Activated CD4-positive, CD25-positive, alpha-beta regulatory T cell (primary cell): ENCODE results near the gene KANSL1.

Experiments
- DNase-seq, 4 experiments: peaks; one replicate each; lab custom pipeline; 2025; lab: John Stamatoyannopoulos, UW

Gene KANSL1

DNA sequence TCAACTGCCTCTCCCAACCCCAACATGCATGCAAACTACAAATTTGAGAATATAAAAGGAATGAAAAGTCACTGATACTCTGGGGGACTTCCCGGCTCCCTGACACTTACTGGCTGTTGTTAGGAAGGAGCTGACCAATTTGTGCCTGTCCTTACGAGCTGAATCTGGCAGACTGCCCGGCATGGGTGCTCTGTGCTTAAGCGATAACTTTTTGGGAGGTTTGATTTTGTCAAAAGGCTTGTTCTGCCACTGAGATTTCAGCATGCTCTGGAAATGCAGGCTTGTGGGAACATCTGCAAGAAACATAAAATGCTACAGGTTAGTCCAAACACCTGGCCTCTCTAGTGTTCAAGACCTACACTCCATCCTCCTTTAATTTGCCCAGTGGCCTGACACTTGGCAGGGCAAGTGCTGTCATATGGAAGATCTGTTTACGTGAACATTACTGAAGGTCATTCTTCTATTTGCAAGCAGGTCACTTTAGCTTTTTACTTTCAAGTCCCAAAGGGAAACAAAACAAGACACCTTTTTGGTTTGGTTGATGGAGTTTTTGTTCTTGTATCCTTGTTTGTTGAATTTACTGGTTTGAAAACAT, 153.5 kb downstream of the KANSL1 start:
- DNase-seq, result no peak

DNA sequence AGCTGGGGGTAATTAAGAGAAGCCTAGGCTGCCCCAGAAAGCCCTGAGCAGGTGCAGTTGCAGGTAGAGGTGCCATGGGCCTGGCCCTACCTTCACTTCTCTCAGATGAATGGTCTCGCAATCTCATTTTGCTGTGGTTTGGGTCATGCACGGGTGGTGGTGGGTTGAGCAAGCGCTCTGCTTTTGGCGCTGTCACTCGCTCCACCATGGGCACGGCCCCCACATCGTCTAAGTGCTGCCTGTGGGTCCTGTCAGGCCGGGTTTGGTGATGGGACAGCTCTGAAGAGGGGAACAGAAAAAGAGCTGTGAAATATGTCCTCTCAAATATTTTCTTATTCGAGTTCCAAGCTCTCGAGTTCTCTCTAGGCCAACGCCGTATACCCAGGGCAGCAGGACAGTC, 154.3 kb downstream of the KANSL1 start:
- no peak for DNase-seq

DNA sequence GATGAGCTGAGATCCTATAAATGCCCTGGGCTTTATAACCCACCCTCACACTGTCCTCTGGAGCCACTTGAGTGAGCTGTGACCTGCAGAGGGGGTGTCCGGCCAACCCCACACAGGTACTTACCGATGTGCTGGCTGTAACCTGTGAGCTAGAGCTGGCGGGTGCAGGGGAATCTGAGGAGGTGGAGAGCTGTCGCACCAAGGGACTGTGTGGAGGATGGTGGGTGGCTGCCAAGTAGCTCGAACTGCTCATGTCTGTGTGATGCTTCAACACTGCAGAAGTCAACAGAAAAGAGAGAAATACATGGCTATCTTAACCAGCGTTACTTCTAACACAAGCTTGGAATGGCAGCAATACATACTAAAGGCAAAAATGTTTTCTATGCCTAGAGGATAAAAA, 154.8 kb downstream of the KANSL1 start:
- no peak for DNase-seq

DNA sequence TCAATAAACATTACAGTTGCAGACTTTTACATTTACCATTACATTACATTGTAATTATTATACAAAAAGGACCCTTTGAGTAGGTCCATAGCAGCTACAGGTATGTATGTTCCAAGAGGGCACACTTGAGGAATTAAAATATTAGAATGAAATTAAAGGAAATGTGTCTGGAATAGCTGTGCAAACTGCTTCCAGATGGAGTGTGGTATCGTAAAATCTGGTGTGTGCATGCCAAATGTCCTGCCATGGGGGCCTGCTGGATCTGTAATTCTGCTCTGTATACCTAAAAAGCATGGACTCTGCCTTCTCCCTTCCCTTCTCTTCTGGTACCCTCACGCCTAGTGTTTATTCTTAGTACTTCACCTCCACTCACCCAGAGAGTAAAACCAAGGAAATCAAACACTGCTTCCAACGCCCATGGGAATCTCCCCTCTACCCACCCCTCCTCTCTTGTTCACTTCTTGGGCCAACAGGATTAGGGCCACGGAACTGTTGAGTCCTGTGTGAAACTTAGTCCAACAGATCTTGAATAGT, 155.4 kb downstream of the KANSL1 start:
- DNase-seq, result no peak

DNA sequence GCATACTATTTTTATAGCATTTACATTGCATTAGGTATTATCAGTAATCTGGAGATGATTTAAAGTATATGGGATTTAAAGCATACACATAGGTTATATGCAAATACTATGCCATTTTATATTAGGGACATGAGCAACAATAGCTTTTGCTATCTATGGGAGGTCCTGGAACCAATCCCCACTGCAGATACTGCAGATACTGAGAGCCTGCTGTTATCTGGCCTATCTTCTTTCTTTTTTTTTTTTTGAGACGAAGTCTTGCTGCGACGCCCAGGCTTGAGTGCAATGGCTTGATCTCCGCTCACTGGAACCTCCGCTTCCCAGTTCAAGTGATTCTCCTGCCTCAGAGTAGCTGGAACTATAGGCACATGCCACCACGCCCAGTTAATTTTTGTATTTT, 156.7 kb downstream of the KANSL1 start:
- DNase-seq, result no peak

DNA sequence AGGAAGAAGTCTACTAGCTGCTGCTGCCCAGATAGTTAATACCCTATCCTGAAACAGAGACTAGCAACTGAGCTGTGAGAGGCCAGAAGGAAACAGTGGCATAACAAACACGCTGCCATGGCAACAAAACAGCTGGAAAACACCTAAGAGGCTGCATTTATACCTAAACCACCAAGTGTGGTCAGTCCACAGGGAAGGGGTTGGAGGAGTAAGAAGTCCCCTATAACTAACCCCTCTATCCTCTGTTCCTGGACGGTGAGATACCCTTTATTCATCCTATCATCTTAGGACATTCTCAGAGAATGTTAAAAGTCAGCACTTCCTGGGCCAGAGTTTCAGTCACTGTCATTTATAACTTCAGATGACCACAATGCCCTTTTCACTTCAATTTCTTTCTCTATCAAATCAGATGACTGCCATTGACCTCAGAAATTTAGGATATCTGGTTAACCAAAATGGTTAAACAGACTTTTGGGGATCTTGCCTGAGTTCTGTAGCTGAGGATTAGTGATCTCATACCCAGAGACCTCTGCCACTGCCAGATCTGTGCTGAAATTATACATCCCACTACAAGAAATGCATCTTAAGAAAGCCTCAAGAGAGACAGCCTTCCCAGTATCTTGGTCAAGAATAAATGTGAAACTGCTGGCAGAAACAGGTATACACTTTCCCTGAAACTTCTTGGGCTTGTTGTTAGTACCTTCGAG, 158.0 kb downstream of the KANSL1 start:
- DNase-seq, result no peak

DNA sequence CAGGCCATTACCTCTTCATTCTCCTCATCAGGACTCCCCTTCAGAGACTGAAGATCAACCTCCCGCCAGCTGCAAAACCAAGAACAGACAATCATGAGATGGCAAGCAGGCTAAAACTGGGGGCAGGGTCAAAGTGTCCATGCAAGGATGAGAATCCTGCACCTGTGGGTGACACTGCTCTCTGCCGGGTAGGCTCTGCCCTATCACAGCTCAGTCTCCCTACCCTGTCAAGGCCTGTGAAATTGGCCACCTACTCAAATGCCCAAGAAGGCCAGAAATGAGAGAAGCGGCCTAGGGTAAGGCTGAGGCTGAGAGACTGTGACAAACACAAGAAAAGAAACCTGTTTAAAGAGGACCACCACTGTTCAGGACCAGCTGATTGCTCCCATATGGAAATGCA, 159.8 kb downstream of the KANSL1 start:
- no peak for DNase-seq

DNA sequence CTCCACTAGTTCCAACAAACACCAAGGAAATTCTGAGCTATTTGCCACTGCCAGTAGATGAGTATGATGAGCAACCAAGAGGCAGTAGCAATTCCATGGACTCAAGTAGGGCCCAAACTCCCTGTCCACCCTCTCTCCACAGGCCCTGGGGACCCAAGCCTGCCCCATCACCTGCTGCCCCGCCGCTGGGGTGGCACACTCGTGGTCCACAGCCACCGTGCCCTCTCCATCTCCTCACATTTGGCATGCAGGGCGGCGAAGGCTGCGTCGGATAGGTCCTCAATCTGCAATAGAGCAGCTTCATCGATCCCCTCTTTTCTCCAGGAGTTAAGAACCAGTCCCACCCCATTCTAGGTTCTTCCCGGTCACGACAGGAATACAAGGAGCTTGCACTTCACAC, 160.3 kb downstream of the KANSL1 start:
- DNase-seq, result no peak

DNA sequence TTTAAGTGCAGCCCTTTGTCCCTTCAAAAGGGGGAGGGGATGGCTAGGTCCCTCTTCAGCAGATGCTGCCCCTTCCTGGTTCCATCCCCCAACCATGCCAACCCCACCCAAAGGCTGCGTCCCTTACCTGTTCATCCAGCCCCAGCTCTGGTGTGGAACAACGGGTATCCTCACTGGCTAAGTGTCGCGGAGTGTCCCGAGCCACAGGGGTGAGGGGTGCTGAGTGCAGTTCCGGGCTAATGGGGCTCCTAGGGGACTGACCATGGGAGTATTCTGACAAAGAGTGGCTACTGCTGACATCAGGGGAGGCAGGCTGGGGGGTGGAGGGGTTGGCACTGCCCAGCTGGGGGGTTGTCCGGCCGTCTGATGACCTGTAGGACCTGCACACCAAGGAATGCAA, 161.3 kb downstream of the KANSL1 start:
- no peak for DNase-seq

DNA sequence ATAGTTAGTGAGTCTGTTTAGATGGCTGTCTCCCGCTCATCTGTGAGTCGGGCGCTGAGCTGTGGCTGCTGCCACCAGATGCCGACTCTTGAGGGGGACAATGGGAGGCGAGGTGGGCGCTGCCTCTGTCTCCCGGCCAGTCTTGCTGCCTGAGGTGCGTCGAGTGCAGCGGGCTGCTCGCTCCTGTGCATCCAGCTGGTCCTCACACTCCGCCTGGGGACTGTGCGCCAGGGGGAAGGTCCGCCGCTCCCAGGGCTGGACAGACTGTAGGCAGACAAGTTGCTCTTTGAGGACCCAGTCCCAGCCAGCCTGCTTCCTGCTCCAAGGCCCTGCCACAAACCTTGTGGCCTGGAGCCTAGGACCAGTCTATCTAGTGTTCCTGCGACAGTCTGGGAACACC, 161.8 kb downstream of the KANSL1 start:
- no peak for DNase-seq

DNA sequence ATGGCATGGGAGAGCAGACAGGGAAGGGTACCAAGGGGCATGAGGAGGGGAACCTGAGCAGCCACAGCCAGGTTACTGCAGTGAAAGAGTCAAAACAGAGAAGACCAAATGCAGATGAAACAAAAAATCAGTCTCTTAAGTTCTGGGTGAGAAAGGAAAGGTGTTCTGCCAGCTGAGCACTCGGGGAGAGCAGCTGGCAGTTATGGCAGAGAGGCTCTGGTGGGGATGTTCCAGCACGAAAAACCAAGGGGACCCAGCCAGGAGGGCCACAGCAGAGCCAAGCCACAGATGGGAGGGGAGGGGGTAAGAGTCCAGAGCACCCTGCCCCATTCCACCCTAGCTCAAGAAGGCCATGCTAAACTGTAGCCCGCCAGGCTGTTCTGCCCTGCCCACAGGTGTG, 162.5 kb downstream of the KANSL1 start:
- DNase-seq, result no peak

DNA sequence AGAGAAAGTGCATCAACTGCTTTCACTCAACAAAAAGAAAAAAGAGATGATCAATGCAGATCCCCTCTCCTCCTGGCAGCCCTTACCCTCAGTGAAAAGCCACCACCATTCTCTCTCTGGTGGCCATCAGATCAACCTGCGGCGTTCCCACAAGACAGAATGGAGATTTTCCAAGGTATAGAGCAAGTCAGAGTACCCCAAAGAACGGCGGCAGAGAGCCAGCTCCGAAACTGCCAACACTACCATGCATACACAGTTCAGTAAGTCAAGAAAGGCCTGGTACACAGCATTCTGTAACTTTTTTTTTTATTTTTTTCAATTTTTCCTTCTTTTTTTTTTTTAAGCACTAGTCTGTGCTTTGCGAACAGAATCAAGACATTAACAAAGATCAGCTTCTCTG, 163.6 kb downstream of the KANSL1 start:
- DNase-seq, result no peak

DNA sequence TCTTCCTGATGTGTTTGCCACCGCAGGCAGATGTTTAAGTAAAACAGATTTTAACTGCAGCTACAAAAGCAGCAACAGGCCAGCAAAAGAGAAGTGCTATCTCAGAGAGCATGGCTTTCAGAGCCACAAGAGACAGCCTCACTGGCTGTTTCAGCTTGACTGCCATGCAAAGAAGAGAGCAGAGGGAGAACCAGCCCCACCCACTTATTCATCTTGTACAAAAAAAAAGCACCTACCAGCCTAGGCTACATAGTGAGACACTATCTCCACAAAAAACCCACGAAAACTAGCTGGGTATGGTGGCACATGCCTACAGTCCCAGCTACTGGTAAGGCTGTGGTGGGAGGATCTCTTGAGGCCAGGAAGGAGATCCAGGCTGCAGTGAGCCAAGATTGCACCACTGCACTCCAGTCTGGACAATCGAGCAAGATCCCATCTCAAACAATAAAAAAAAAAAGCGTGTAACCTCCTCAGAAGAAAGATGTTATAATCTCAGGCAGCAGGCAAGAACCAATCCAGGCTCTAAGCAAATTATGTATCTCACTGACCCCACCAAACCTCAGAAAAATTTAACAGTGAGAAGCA, 164.2 kb downstream of the KANSL1 start:
- DNase-seq, result no peak

DNA sequence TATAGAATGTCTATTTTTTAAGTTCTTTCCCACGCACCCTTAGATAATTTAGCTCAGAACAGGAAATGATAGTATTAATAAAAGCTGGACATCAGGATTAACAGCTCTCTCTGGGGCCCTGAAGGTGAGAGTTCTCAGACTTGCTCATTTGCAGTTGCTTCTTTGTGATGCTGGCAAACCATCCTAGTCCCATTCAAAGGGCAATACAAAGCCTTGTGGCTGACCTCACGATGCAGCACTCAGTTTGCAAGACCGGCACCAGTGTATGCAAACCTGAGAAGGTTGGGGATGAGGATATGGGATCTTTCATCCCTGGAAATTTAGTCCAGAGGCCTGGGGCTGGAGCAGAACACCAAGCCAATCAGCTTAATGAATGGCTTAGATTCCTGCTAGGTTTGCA, 164.9 kb downstream of the KANSL1 start:
- no peak for DNase-seq

DNA sequence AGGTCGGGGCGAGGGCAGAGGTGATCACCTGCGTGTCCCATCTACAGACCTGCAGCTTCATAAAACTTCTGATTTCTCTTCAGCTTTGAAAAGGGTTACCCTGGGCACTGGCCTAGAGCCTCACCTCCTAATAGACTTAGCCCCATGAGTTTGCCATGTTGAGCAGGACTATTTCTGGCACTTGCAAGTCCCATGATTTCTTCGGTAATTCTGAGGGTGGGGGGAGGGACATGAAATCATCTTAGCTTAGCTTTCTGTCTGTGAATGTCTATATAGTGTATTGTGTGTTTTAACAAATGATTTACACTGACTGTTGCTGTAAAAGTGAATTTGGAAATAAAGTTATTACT, 165.3 kb downstream of the KANSL1 start:
- DNase-seq, result no peak

DNA sequence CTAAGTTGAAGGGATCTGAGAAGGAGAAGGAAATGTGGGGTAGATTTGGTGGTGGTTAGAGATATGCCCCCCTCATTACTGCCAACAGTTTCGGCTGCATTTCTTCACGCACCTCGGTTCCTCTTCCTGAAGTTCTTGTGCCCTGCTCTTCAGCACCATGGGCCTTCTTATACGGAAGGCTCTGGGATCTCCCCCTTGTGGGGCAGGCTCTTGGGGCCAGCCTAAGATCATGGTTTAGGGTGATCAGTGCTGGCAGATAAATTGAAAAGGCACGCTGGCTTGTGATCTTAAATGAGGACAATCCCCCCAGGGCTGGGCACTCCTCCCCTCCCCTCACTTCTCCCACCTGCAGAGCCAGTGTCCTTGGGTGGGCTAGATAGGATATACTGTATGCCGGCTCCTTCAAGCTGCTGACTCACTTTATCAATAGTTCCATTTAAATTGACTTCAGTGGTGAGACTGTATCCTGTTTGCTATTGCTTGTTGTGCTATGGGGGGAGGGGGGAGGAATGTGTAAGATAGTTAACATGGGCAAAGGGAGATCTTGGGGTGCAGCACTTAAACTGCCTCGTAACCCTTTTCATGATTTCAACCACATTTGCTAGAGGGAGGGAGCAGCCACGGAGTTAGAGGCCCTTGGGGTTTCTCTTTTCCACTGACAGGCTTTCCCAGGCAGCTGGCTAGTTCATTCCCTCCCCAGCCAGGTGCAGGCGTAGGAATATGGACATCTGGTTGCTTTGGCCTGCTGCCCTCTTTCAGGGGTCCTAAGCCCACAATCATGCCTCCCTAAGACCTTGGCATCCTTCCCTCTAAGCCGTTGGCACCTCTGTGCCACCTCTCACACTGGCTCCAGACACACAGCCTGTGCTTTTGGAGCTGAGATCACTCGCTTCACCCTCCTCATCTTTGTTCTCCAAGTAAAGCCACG, 165.9 kb downstream of the KANSL1 start:
- no peak for DNase-seq

DNA sequence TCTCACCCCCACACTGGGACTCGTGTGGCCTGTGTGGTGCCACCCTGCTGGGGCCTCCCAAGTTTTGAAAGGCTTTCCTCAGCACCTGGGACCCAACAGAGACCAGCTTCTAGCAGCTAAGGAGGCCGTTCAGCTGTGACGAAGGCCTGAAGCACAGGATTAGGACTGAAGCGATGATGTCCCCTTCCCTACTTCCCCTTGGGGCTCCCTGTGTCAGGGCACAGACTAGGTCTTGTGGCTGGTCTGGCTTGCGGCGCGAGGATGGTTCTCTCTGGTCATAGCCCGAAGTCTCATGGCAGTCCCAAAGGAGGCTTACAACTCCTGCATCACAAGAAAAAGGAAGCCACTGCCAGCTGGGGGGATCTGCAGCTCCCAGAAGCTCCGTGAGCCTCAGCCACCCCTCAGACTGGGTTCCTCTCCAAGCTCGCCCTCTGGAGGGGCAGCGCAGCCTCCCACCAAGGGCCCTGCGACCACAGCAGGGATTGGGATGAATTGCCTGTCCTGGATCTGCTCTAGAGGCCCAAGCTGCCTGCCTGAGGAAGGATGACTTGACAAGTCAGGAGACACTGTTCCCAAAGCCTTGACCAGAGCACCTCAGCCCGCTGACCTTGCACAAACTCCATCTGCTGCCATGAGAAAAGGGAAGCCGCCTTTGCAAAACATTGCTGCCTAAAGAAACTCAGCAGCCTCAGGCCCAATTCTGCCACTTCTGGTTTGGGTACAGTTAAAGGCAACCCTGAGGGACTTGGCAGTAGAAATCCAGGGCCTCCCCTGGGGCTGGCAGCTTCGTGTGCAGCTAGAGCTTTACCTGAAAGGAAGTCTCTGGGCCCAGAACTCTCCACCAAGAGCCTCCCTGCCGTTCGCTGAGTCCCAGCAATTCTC, 166.8 kb downstream of the KANSL1 start:
- no peak for DNase-seq

DNA sequence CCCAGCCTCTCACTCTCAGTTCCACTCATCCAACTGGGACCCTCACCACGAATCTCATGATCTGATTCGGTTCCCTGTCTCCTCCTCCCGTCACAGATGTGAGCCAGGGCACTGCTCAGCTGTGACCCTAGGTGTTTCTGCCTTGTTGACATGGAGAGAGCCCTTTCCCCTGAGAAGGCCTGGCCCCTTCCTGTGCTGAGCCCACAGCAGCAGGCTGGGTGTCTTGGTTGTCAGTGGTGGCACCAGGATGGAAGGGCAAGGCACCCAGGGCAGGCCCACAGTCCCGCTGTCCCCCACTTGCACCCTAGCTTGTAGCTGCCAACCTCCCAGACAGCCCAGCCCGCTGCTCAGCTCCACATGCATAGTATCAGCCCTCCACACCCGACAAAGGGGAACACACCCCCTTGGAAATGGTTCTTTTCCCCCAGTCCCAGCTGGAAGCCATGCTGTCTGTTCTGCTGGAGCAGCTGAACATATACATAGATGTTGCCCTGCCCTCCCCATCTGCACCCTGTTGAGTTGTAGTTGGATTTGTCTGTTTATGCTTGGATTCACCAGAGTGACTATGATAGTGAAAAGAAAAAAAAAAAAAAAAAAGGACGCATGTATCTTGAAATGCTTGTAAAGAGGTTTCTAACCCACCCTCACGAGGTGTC, 167.6 kb downstream of the KANSL1 start:
- DNase-seq, result no peak

DNA sequence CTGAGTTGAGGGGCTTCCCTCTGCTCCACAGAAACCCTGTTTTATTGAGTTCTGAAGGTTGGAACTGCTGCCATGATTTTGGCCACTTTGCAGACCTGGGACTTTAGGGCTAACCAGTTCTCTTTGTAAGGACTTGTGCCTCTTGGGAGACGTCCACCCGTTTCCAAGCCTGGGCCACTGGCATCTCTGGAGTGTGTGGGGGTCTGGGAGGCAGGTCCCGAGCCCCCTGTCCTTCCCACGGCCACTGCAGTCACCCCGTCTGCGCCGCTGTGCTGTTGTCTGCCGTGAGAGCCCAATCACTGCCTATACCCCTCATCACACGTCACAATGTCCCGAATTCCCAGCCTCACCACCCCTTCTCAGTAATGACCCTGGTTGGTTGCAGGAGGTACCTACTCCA, 168.2 kb downstream of the KANSL1 start:
- no peak for DNase-seq

DNA sequence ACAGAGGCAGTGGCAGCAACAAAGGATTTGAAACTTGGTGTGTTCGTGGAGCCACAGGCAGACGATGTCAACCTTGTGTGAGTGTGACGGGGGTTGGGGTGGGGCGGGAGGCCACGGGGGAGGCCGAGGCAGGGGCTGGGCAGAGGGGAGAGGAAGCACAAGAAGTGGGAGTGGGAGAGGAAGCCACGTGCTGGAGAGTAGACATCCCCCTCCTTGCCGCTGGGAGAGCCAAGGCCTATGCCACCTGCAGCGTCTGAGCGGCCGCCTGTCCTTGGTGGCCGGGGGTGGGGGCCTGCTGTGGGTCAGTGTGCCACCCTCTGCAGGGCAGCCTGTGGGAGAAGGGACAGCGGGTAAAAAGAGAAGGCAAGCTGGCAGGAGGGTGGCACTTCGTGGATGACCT, 168.6 kb downstream of the KANSL1 start:
- DNase-seq, result no peak

DNA sequence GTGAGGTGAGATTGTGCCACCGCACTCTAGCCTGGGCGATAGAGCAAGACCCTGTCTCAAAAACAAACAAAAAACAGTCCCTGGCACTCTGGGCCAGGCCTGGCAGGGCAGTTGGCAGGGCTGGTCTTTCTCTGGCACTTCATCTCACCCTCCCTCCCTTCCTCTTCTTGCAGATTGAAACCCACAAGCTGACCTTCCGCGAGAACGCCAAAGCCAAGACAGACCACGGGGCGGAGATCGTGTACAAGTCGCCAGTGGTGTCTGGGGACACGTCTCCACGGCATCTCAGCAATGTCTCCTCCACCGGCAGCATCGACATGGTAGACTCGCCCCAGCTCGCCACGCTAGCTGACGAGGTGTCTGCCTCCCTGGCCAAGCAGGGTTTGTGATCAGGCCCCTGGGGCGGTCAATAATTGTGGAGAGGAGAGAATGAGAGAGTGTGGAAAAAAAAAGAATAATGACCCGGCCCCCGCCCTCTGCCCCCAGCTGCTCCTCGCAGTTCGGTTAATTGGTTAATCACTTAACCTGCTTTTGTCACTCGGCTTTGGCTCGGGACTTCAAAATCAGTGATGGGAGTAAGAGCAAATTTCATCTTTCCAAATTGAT, 169.3 kb downstream of the KANSL1 start:
- no peak for DNase-seq
